Stimulated activated CD8-positive, alpha-beta memory T cell treated with anti-CD3 and anti-CD28 coated beads, Interleukin-12 subunit alpha, Interleukin-12 subunit beta, amount 100 ng/mL, for 24 hours (primary cell): ENCODE data around the gene ADARB1.
"Not testable (repeated sequence)": the region's sequence is repeated elsewhere in the genome, so short reads cannot be mapped to it uniquely, and the experiment has no call there.

Experiments
- DNase-seq: peaks from one replicate; pipeline ENCODE4 v3.0.0-alpha.2; 2020; ENCODE audit errors: extremely low read depth

Gene ADARB1, protein sequence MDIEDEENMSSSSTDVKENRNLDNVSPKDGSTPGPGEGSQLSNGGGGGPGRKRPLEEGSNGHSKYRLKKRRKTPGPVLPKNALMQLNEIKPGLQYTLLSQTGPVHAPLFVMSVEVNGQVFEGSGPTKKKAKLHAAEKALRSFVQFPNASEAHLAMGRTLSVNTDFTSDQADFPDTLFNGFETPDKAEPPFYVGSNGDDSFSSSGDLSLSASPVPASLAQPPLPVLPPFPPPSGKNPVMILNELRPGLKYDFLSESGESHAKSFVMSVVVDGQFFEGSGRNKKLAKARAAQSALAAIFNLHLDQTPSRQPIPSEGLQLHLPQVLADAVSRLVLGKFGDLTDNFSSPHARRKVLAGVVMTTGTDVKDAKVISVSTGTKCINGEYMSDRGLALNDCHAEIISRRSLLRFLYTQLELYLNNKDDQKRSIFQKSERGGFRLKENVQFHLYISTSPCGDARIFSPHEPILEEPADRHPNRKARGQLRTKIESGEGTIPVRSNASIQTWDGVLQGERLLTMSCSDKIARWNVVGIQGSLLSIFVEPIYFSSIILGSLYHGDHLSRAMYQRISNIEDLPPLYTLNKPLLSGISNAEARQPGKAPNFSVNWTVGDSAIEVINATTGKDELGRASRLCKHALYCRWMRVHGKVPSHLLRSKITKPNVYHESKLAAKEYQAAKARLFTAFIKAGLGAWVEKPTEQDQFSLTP

DNA sequence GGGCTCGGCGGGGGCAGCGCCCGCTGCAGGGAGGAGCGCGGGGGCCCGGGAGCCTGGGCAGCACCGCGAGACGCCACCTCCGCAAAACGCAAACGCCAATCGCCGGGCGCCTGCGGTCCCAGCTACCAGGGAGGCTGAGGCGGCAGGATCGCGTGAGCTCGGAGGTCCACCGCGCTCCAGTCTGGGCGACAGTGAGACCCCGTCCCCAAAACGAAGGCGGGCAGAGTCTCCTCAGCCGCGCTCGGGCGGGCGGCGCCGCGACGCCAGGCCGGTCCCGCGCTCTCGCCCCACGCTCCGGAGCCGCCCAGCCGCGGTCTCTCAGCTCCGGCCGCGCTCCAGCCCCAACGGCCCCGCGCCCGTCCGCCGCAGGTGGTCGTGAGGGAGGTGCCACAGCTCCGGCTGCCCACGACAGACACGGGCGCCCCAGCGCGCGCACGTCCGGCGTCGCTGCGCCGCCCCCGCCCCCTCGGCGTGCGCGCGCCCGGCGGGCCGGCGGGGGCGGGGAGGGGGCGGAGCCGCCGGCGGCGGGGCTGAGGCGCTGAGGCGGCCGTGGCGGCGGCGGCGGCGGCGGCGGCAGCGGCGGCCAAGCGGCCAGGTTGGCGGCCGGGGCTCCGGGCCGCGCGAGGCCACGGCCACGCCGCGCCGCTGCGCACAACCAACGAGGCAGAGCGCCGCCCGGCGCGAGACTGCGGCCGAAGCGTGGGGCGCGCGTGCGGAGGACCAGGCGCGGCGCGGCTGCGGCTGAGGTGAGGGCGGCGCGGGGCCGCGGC, at the start of gene ADARB1:
Gene ADARB1, plus strand, starts transcription at position 533 of the 770 bp plus-strand sequence. CDS start 97,077 bp downstream, outside the sequence.
- DNase-seq: no peak

DNA sequence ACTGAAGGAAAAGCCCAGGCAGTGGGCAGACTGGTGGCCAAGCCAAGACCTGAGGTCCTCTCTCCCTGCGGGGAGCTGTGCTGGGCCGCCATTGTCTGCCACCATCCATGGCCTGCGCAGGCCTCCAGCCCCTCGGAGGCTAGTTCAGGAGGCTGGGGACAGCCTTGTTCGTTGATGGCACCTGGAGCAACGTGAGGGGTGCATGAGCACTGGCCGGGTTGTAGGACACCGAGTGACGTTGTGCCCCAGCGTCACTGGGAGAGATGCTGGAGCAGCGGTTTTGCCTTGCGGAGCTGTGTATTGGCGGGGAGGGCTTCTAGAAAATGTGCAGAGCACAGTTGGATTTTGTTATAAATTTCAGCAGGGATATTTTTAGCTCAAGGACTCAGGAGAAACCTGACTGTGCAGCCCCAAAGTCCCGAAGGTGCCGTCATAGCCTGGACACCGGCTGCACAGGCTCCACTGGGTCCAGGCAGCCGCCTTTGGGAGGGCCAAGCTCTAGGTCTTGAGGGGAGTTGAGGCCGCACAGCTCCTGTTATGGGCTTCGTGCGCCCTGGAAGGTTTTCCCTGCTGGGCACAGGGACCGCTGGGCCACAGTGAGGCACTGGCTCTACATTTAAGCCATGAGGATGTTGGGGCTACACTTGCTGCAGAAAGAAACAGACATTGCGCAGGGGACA, 48.2 kb upstream of the ADARB1 start:
- DNase-seq: no peak

DNA sequence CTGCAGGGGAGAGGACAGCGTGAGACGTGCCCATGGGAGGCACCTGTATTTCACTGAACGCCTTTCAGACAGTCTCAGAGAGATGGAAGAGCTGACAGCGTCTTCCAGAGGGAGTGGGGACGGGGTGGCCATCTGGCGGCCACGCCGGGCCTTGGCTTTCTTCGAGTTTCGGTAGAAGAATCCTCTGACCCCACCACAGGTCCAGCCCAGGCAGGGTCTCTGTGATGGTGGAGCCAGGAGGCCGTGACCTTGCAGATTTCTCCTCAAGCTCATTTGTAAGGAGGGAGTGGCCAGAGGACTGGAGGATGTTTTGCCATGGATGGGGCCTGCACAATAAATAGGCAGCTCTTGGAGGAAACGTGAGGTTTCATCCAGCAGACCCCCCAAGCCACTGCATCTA, 47.6 kb upstream of the ADARB1 start:
- DNase-seq: no peak

DNA sequence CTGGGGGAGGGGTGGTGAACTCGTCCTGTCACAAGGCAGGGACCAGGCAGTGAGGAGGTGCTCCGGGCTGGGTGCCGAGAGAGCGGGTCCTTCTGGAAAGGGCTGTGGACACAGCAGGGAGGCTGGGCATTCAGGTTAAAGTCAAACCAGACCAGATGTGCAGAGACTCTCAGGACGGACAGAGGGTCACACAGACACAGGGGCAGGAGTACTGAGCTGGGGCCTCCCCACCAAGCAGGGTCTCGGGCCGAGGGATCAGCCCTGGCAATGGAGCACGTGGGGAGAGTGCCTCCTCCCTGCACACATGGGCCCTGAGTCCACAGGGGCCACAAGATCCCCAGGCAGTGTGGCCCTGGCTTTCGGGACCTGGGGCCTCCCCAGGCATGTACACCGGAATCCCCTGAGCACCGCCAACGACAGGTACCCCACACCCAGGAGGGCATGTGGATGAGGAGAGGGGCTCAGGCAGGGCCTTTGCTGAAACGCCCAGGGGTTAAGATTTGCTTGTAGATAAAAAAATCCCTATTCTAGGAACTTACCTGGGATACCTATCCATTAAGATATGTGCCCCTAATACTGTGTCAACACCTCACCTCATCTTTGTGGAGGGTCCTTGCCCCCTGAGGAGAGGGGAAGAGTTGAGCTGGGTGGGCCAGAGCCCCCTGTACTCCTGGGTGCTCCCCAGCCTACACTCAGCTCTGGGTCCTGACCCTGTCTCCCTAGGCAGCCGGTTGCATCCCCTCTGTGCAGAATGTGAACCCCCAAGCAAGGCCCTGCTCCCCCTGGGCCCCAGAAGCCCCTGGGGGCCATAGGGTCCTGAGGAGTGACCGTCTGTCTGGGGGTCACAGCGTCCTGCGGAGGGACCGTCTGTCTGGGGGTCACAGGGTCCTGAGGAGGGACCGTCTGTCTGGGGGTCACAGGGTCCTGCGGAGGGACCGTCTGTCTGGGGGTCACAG, 46.9 kb upstream of the ADARB1 start:
- no peak for DNase-seq

DNA sequence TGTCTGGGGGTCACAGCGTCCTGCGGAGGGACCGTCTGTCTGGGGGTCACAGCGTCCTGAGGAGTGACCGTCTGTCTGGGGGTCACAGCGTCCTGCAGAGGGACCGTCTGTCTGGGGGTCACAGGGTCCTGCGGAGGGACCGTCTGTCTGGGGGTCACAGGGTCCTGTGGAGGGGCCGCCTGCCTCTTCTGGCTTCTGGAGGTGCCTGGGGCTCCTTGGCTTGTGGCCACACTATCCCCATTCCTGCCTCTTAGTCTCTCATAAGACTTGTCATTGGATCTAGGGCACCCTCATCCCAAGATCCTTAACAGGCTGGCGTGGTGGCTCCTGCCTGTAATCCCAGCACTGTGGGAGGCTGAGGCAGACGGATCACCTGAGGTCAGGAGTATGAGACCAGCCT, 45.7 kb upstream of the ADARB1 start:
- not testable (repeated sequence) for DNase-seq

DNA sequence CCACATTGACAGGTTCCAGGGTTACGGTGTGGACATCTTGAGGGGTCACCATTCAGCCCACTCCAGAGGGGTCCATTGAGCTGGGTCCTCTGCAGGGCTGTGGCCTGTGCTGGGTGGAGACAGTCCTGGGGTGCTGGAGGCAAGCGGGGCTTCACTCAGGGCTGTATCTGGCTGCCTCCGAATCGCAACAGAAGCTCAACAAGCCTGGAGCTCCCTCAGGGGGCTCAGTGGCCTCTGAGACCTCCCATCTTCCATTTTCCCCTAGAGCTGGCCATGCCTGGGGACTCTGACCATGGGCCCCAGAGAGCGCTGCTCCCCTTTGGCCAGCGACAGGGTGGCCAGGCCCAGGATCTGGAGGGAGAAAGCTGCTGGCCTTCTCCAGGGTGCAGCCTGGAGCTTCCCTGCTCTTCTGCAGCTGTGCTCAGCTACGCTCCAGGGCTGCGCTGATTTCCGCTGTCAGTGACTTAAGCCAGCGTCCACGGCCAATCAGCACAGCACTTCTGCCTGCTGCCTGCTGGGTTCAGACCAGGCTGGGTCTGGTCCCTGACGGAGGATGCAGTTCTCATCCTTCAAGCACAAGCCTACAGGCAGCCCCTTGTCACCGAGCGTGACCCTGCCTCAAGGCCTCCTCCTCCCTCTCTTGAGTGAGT, 45.0 kb upstream of the ADARB1 start:
- DNase-seq: no peak

DNA sequence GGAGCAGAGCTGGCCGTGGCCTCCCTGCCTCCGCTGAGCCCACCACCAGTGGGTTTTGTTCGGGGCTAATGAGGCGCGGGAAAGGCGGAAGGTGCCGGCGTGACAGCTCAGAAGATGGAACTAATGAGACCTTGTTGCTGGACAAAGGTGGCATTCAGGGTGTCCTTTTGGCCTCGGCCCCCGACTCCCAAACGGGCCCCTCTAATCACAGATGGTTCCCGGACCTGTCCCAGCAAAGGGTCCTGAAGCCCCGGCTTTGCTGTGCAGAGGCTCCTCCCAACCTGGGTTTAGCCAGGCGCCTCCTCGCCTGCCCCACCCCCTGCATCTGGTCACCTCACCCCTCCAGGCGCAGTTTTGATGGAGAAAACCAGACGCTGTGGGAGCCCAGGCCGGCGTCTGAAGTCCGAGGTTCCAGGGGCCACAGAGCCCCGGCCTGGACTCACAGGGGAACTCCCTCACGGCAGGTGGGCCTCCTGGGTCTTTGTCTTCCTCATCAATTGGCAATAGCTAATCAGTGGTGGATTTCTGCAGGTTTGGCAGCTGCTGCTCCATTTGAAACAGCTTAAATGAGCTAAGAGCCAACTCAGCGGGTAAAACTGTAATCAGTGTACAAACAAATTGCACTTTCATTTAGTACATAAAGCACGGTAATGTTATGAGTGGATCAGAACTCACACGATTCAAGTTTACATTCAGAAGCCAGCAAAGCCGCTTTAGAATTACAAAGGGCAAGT, 44.3 kb upstream of the ADARB1 start:
- DNase-seq: no peak

DNA sequence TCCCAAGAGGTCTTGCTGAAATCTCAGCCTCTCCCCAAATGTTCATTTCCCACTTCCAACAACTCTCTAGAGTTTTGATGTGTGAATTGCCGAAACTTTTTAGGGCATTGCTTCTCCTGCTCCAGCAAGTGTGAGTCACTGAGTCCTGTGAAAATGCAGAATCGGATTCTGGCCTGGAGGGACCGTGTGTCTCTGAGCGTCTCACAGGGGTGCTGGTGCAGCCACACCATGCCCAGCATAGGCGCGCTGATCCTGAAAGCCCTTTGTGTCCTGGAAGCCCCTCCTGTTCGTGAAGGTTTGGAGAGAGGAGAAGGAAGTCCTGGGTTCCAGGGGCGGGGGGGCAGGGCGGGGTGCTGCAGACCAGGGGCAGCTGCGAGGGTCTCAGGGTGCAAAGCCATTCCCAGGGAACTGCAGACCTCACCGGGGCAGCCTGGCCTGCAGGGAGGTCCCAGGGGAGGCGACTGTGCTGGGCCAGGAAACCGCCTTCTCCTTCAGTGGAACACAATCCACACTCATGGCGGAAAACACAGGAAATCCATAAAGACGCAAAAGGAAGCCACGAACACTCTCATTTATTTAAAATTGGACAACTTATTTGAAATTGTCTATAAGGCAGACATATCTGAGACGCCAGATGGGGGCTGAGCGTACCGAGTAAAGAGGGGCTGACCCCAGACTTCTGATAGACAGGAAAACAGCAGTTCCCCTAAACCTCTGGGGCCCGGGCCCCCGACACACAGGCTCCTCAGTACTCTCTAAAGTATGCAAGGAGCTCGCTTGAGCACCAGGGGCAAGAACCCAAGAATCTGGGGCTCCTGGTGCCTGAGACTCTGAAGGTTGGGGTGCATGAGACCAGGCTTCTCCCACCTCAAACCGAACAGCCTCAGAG, 43.5 kb upstream of the ADARB1 start:
- no peak for DNase-seq

DNA sequence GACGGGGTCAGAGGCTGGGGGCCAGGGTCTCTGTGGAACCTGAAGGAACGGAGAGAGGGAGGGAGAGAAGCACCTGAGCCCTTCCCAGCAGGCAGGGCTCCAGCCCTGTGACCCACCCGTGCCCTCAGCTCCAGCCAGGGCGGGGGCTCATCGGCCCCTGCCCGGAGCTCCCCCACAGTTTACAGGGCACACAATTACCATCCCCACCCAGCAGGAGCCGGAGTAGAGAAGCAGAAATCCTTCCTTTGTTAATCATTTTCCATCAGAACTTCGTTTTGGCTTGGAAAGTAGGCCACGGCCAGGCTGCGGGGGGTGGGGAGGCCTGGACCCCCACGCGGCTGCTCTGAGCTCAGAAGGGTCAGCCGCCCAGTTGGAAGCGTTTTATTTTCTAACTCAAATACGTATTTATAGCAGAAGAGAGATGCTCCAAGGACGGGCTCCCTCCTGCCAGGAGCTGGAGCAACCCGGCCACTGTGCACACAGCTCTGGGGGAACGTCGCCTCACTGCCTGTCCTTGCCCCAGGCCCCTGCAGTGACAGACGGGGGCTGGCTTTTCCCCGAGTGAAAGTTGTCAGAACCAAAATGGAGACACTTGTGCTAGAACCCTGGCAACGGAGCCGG, 42.7 kb upstream of the ADARB1 start:
- no peak for DNase-seq

DNA sequence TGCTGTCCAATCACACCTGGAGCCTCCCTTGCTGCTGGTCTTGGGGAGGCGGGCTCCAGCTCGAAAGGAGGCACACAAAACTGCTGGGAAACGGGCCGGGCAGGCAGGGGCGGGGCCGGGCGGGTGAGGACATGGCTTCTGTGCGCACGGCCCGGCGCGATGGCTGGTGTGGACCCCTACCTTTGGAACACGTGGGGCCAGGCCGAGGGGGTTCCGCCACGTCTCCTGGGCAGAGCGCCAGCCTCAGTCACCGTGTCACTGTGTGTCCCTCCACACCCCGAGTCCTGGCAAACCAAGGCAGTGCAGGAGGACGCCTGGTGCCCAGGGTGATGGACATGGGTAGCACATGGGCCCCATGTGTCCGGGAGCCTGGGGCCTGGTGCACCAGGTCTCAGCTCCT, 42.0 kb upstream of the ADARB1 start:
- DNase-seq: no peak

DNA sequence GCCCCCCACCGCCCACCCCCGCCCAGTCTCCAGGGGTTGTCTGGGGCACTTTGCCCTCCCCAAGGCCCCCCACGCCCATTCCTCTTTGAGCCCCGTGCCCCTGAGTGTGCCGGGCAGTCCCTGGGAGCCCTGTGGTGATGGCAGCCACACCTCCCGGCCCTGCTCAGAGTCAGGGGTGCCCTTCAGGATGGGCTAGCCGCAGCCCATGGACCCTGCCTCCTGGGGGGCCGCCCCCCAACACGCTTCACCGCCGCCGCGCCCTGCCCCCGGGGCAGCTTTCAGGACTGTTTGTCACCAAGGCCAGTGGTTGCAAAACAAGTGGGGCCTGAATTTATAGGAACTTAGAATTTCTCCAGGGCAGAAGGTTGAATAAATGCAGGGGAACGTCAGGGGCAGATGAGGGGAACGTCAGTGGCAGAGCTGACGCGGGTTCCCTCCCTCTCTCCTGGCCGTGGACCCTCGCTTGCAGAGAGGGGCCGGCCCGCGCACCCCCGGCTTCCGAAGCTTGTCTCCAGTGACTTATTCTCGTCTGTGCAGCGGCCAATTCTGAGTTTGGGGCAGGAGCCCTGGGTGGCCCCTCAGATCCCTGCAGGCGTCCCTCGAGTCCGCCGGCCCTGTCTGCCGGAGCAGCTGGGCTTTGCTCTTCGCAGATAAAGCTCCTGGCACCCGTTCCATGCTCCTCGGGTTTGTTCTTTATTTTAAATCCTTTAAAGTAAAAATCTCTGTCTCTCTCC, 41.2 kb upstream of the ADARB1 start:
- DNase-seq: no peak

DNA sequence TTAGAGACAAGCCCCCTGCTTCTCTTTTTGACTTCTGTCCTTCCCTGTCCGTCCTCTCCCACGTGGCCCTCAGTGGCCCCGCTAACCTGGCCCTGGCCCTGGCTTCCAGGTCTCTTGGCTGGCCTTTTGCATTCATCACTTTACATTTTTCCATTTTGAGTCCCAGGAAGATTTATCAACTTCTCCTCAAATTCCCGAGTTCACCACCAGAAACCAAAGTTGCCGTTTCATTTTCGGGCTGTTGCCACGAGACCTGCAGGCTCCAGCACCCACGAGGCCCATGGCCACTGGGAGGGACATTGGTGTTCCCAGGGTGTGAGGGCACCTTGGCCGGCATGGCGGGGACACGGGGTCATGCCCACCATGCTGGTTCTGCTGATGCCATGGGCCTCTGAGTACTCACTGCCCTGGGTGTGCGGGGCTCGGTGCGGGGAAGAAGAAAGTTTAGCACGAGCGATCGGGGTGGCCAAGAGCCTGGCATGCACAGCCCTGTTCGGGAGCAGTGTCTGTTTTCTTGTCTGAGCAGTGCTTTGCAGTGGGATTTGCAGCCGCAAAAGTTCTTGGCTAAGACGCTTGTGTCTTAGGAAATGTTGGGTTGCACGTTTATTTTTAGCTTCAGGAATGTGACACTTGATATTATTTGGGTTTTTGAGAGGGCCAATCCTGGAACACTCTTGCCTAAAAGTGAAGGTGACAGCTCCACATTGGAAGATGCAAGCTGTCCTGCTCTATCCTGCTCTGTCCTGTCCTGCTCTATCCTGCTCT, 40.4 kb upstream of the ADARB1 start:
- no peak for DNase-seq

DNA sequence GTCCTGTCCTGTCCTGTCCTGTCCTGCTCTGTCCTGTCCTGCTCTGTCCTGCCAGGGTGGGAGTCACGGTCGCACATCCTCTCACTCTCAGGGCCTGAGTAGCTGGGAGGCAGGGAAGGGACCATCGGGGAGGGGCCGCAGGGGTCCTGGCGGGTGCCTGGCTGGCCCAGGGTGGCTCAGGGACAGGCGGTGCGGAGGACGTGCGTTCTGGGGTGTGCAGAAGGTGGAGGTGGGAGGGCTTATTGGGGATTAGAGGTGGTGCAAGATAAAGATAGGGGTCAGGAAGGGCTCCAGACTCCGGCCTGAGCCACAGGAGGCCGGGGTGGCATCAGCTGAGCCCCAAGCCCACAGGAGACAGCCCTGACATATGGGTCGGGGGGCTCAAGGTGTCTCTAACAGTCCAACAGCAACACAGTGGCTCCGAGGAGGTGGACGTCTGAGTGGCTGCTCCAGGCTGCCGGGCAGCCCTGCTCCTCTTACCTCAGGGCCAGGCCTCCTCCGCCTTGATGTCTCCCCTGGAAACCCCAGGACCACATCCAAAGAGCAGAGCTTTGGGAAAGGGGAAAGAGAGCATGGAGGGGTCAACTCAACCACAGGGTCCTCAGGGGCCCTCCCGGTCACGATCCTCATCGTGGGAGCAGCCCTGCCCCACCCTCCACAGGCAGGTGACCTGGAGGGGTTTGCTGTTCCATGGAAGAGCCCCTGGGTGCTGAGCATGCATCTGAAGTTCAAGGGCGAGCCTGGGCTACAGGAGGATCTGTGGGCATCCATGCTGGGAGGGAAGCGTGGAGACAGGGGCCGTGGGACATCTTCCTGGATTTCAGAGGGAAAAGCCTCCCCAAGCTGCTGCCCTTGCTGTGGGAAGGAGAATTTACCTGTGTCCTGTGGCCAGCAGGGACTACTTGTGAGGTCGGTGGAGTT, 39.6 kb upstream of the ADARB1 start:
- no peak for DNase-seq

DNA sequence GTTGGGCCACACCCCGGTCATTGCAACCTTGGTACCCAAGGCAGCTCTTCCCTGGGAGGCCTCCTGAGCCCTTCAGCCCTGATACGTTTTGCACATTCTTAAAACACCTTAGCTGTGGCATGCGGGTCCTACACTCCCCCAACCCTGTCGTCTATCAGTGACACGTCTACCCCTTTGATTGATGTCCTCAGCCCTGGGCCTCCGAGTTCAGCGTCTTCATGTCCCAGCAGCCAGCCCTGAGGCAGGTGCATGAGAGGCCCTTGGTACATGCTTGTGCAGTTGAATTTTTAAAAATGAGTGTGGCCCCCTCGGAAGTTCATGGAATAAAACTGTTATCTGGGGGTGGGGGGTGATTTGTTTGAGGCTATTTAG, 38.9 kb upstream of the ADARB1 start:
- DNase-seq: no peak

DNA sequence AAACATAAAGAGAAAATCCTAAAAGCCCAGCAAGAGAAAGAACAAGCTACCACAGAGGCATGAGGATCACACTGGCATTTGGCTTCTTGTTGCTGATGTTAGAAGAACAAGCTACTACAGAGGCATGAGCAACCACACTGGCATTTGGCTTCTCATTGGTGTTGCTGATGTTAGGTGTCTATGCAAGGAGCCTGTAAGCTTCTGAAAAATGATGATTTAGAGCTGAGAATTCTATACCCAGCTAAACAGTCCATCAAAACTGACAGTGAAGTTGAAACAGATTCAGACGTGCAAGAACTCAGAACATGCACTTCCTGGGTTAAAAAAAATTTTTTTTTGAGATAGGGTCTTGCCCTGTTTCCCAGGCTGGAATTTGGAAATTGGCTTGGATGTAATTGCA, 37.8 kb upstream of the ADARB1 start:
- no peak for DNase-seq

DNA sequence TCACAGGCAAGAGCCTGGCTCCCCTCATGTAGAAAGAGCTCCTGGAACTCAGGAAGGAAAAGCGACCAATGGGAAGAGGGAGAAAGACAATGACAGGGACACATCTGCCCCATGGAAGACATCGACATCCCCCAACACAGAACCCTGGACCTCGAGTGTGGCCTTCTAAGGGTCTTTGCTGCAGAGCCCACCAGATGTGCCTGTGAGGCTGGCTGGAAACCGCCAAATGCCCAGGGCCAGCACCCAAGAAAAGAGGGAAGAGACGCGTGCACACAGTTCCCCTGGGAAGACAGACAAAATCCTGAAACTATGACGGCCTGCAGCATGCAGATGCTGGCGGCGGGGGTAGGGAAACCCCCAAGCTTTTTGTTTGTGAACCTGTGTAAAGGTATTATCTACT, 36.4 kb upstream of the ADARB1 start:
- DNase-seq: no peak
